ENCODE data around the gene ERBIN.
A peak's percentile ranks its signal among the peaks of the same experiment; 100 is the strongest.
"Not testable (repeated sequence)": the region's sequence is repeated elsewhere in the genome, so short reads cannot be mapped to it uniquely, and the experiment has no call there.

ERBIN gene

GRCh38 chr5:66010476-66010875 lies 84.1 kb downstream of the ERBIN start:
- peak; percentile 12 for DNase-seq

DNA sequence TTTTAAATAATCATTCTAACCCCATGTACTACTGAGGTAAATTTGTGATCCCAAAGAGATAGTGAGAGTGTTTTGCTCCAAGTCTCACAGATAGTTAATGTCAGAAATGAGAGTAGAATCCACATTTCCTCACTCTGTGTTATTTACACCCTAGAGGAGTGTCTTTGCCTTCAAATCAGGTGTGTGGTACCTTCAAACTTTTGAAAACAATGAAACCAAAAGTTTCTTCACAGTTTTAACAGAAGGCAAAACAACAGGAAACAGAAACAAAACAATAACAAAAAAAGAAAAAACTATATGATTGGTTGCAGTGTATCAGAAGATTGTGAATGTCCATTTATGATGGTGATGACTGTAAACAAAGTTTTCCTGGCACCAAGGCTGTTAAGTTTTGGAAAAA lies 85.9 kb downstream of the ERBIN start:
- no peak for DNase-seq

GRCh38 chr5:66013397-66013796 lies 87.0 kb downstream of the ERBIN start:
- DNase-seq: no peak

GRCh38 chr5:66013906-66014305 lies 87.5 kb downstream of the ERBIN start:
- DNase-seq: no peak

DNA sequence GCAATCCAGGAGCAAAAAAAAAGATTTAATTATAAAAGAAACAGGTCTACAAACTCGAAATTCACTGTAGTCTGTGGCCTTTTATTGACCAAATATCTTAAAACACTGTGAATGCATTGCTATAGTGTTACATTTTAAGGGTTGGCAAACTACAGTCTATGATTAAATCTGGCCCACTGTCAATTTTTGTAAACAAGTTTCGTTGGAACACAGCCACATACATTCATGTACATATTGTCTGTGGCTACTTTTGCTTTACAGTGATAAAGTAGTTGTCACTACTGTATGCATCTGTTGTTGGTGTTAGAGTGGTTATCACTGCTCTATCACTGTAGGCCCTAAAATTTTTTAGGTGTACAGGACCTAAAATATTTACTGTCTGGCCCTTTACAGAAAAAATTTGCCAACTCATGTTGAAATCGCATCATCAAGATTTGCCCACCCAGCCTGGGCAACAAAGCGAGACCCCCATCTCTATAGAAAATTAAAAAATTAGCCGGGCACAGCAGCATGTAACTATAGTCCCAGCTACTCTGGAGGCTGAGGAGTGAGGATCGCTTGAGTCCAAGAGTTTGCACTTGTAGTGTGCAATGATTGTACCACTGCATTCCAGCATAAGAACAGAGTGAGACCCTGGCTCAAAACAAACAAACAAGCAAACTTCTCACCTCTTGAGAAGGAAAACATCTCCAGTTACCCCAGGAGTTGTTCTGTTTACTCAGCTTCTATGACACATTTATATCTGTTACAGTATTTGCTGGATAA lies 89.0 kb downstream of the ERBIN start:
- DNase-seq: no peak

- DNase-seq: no peak
Measured at GRCh38 chr5:66021585-66021984, 95.2 kb downstream of the ERBIN start.

- DNase-seq: no peak
Measured at GRCh38 chr5:66039296-66039695, 112.9 kb downstream of the ERBIN start.

- DNase-seq: no peak
Measured at GRCh38 chr5:66039701-66040100, 113.3 kb downstream of the ERBIN start.

GRCh38 chr5:66041627-66042026 lies 115.3 kb downstream of the ERBIN start:
- DNase-seq: no peak

GRCh38 chr5:66057239-66057638 lies 130.9 kb downstream of the ERBIN start:
- no peak for DNase-seq

DNA sequence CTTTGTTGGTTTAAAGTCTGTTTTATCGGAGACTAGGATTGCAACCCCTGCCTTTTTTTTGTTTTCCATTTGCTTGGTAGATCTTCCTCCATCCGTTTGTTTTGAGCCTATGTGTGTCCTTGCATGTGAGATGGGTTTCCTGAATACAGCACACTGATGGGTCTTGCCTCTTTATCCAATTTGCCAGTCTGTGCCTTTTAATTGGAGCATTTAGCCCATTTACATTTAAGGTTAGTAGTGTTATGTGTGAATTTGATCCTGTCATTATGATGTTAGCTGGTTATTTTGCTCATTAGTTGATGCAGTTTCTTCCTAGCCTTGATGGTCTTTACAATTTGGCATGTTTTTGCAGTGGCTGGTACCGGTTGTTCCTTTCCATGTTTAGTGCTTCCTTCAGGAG lies 134.9 kb downstream of the ERBIN start:
- not testable (repeated sequence) for DNase-seq

- DNase-seq: not testable (repeated sequence)
Measured at GRCh38 chr5:66063061-66063460, 136.7 kb downstream of the ERBIN start.

DNA sequence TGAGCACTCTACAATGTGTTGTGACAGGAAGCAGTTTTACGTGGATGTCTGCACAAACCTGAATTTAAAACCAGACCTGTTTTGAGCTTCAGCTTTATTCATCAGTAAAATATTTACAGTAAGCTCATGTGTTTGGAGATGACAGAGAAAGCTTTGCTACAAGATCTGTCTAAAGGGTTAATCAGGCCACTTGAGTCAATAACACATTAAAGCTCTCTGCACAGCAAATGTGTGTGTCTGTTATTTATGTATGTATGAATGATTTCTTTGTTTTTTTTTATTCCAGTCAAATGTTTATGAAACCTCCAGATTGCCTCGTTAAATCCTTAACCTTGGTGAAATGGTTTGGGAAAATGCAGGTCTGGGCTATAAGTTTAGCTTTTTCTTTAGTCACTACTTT lies 140.5 kb downstream of the ERBIN start:
- no peak for DNase-seq

DNA sequence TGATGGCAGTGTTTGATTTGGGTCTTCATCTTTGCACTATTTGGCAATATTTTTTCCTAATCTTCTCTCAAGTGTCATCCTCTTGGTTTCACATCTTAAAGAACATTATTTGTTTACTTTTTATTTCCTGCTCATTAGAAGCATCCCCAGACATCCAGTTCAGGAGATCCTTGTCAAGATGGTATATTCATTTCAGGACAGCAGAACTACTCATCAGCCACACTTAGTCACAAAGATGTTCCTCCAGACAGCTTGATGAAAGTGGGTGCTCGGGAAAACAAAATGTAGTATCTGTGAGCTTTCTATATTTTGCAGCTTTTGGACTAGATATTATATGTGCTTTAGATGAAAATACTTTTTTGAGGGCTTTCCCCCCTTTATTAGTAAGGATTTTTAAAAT lies 145.7 kb downstream of the ERBIN start:
- no peak for DNase-seq

- no peak for DNase-seq
Measured at GRCh38 chr5:66074901-66075300, 148.5 kb downstream of the ERBIN start.

DNA sequence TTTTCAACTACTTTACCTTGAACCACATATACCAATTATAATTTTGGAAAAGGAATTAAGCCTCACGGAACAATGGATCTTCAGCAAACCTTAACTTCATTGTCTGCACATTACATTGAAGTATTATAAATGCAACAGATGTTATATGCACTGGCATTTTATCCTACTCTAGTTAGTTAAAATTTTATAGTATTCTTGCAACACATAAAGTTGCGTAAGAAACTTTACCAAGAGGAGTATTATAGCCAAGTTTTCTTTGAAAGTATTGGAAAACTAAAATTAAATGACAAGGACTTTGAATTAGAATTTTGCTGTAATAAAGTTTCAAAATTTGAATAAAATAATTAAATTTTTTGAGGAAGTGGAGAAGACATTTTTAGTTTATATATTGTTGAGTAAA lies 154.3 kb downstream of the ERBIN start:
- DNase-seq: no peak

DNA sequence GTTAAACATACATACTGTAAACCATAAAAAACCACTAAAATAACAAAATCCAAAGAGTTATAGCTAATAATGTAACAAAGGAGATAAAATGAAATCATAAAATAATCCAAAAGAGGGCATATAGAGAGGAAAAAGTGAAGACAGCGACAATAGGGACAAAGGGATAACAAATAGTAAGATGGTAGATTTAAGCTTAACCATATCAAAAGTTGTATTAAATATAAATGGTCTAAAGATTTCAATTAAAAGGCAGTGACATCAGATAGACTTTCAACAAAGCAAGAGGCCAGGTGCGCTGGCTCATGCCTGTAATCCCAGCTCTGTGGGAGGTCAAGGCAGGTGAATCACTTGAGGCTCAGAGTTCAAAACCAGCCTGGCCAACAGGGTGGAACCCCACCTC lies 163.0 kb downstream of the ERBIN start:
- DNase-seq: no peak

GRCh38 chr5:66100851-66101250 lies 174.5 kb downstream of the ERBIN start:
- DNase-seq: no peak

DNA sequence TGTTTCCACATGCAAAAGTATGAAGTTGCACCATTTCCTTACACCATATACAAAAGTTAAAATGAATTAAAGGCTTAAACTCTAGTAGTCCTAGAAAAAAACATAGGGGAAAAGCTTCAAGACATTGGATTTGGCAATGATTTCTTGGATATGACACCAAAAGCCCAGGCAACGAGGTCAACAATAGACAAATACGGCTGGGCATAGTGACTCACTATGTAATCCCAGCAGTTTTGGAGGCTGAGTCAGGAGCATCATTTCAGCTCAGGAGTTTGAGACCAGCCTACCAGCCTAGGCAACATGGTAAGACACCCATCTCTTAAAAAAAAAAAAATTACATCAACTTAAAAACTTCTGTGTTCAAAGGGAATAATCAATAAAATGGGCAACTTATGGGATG lies 186.8 kb downstream of the ERBIN start:
- no peak for DNase-seq

DNA sequence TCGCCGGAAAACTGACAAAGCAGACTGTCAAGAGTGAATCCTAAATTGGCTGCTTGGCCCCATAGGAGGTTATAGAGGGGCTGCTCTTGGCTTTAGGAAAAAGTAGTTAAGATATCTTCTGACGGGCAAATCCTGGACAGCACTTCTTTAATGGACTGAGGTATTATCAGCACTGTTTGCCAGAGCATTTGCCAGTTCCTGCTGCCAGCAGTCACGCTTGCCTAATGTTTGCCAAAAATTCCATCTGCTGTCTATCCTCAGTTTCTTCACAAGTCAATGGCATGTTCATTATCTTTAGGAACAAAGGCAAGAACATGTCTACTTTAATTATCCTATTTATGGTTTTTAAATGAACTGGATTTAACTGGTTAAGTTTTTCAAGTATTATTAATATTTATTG lies 191.9 kb downstream of the ERBIN start:
- DNase-seq: no peak

DNA sequence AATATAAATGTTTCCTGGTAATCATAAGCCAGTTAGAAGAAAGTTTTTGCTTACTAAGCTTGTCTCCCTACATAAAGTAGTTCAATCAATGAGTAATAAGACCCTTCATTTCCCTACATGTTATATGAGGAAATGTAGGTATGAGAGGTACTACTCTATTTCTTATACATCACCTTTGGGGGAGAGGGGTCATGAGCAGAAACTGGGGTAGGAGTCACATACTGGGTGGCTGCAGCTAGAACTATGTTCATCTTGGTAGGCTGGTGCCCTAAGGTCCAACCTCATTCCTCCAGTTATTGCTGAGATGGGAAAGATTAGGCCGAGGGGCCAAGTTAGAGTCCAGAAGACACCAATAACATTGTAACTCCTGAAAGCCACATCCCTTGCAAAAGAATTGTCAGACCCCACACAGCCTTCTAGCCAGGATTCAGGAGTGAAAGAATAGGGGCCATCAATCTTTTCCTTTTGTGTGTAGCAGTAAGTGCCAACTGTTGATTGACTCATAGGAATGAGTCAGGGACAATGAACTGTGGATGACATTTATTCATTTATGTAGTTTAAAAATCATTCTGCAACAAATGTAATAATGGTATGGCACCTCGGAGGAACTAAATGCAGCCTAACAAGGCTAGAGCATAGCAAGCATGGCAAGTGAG lies 196.1 kb downstream of the ERBIN start:
- no peak for DNase-seq

- DNase-seq: no peak
Measured at GRCh38 chr5:66129144-66129543, 202.8 kb downstream of the ERBIN start.

DNA sequence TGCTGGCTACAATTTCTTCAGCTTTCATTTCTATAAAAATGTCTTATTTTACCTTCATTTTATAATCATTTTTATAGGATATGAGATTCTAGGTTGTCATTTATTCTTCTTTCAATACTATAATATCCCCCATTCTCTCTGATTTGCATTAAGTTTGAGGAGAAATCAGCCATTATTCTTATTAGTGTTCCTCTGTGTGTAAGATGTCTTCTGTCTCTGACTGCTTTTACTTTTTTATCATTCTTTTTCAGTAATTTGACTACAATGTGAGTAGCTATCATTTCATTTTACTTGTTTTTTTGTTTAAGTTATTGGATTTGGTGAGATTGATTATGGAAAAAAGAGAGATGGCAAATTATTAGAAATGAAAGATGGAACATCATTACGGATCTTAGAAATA lies 204.1 kb downstream of the ERBIN start:
- no peak for DNase-seq
